Limb (tissue), 2 donors: Measurements from ENCODE around the gene GALNTL6.

Source experiments
- DNase-seq, 2 donors: peaks; one replicate each; pipeline ENCODE4 v3.0.0-alpha.2; 2016; ENCODE audit errors: extremely low spot score in 2 of 2

The GALNTL6 gene

GRCh38 chr4:172109466-172109865, 296.3 kb downstream of the GALNTL6 start:
- no peak for DNase-seq

DNA sequence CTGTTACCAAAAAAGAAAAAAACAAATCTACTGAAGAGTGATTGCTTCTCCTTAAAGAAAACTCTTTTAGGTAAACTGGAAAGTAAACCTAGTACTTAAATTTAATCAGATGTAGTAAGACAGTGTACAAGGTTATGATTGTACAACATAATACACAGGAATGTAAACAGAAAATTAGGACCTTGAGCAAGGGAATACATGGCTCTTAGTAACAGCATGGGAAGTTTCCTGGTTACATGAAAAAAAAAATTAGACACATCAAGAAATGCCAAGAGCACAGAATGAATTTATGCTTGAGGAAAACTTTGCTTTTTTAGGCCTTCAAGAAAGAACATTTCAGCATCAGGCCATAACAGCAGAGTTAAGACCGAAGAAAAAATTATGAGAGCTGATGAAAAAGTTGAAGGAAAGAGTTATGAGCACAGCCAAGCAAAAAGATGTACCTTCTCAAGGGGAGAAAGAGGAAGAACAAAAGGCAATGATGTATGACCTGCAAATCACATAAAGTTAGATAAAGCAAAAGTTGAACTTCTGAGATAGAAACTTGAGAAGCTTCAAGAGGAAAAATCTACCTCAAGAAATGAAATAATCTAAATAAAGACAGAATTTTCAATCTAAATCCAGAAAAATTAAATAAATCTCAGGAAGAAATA, 311.6 kb downstream of the GALNTL6 start:
- no peak for DNase-seq

DNA sequence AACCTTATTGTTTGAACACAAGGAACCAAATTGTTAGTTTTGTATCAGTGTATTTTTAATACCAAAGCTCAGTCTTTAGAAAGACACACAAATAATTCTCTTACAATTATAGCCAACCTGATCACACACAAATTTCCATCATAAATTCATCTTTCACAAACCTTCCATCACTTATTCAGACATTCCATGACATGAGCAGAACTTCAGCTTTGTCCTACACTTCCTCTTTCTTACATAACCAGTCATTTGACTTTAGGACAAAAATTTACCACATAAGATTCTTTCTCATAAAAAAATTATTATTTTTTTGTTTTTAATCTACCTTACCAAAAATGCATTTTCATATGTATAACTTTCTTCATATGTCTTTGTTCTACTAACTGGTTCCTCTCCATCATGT, 312.2 kb downstream of the GALNTL6 start:
- DNase-seq: no peak

- DNase-seq: no peak
These were observed 314.0 kb downstream of the GALNTL6 start for GRCh38 chr4:172127168-172127567.

- DNase-seq: no peak
These were observed 316.4 kb downstream of the GALNTL6 start for GRCh38 chr4:172129593-172129992.

GRCh38 chr4:172134521-172134920, 321.3 kb downstream of the GALNTL6 start:
- no peak for DNase-seq

DNA sequence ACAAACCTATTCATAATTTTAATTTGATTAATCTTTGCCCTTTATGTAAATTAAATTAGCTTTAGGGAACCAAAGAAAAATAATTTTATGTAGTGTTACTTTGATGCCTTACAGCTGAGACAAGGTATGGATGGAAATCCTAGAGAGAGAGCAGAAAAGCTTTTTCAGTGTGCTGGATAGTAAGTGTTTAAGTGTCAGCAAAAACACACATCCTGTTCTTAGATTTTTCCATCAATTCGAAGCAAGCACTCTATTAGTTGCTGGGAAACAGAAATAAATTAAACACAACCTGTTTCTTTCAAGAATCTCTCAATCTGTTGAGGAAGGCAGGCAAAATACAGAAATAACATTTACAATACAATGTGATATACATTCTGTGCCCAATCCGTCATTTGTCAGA, 327.8 kb downstream of the GALNTL6 start:
- DNase-seq: no peak

- no peak for DNase-seq
These were observed 329.1 kb downstream of the GALNTL6 start for GRCh38 chr4:172142281-172142741.

- DNase-seq: no peak
These were observed 330.6 kb downstream of the GALNTL6 start for GRCh38 chr4:172143605-172144314.

DNA sequence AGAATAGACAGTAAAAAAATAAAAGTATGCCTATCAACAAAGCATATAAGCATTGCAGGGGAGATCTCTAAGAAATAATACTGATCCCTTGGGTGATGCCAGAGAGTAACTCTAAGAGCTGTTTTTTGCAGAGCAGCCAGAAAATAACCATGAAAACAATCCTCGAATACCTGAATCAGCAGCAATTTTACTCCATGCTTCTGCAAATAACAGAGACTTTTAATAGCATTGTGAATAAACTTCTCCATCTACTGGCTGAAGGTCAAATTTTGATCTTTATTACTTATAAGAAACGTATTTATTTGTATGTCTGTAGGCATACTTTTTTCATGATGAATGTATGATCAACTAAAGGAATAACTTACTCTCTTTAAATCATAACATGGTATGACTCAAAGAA, 334.5 kb downstream of the GALNTL6 start:
- DNase-seq: peak in 1 of 2 donors; percentile 39

DNA sequence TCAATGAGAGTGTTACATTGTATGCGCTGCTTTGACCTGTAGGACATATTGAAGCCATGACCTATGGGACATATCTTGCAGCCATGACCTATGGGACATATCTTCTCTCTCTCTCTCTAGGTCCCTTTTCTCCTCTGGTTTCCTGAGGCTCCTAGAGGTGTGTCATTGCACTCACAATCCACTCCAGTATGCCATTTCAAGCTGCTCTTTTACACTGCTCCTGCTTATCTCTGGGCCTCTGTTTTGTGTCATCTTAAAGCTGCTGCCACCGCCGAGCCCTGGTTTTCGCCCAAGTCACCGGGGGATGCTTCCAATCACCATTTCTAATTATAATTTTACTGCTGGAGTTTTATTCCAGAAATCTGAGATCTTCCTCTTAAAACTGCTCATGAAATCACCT, 336.1 kb downstream of the GALNTL6 start:
- no peak for DNase-seq

DNA sequence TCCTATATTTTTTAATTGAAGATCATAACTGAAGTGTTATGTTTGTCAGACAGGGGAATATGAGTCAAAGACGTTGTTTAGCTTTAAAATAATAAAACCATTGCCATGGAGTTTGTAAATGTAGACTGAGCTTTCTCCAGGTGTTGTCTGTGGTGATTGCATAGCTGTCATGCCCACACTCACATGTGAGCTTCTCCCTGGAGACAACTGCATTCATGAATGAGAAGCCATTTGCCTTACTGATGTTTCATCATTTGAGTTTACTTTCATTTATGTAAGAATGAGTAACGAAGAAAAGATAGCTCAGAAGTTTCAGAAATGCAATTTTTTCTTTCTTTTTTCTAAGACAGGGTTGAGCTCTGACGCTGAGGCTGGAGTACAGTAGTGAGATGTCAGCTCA, 339.1 kb downstream of the GALNTL6 start:
- DNase-seq: no peak

DNA sequence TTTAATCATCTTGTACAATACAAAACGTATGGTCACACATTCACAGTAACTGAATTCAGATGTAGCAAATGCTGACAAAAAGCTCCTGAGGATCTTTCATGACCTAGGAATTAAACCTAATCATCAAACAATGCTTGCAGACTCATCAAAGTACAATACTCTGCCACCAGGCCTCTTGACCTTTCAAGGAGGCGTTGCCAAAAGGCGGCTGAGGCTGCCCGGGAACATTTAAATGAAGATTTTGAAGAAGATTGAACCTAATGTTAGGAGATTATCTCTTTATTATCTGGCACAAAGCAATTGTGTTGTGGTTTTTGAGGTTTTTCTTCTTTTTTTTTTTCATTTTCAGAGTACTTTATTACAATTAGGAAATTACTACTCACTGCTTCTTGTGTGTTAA, 340.5 kb downstream of the GALNTL6 start:
- DNase-seq: no peak

DNA sequence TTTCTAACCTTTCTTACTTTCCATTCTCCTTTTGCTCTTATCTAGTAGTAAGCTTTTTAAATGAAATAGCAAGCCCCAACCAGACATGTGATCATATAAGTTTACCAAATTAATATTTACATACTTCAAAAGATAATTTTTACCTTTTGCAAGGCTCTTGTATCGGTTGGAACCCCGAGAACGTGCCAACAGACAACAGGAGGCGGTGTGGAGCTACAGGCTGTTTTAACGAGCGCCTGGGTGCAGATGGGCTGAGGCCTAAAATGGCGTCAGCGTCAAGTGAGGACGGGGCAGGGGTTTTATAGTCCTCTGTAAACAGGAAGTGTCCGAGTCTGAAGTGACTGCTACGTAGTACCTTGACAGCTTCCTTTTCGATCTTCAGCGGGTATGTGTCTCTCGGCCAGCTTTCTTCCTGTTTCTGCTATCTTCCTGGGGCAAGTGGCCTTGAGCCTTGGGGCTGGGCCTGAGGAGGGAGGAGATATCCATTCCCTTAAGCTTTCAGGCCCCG, 342.7 kb downstream of the GALNTL6 start:
- no peak for DNase-seq

DNA sequence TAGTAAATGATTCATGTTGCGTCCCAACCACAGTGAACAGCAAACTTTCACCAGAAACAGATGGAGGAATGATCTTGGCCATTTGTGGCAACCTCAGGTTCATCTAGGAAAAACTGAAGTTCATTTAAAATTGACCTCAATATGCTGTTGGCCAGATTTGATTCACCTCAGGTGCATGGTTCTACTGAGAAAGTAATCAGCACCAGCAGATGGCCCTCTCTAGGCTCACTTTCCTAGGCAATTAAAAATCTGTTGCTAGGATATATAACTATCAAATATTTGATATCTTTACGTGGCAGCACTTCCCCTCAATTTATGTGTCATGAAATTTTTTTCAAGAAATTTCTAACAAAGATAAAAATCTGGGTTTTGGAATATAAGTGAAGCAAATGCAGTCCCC, 344.7 kb downstream of the GALNTL6 start:
- DNase-seq: no peak

DNA sequence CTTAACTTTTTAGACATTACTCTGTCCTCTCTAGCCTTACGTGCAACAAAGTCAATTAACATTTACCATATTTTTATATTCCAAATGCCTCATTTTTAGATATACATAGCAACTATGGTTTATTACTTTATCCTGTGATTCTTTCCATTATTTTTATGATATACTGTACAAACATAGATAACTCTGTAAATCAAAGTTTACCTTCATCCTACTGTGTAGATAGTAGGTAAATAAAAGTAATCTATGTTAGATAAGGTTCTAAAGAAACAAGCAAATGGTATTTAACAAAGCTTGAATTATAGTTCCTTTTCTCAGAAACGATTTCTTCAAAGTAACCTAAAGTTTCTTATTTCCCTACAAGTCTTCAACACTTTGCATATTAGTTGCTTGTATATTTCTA, 350.0 kb downstream of the GALNTL6 start:
- no peak for DNase-seq

GRCh38 chr4:172168888-172169287, 355.7 kb downstream of the GALNTL6 start:
- no peak for DNase-seq

GRCh38 chr4:172169871-172170270, 356.7 kb downstream of the GALNTL6 start:
- no peak for DNase-seq

DNA sequence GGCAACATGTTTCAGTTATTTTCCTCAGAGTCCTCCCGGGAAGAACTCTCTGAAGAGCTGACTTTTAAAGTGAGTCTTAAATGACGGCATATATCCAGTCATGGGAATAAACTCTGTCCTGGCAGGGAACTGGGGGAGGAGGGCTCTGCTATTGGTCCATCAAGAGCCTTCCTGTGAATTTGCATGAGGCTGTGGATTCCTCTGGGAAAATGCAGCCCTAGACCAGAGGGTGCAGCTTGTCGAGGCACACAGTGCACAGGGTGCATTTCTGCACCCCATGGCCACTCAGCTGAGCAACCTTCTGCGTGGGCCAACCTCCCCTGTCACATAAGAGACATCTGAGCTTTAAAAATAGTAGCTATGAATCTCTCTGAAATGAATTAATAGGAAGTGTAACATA, 360.0 kb downstream of the GALNTL6 start:
- no peak for DNase-seq

- DNase-seq: no peak
These were observed 364.2 kb downstream of the GALNTL6 start for GRCh38 chr4:172177382-172177781.

GRCh38 chr4:172188248-172188988, 375.2 kb downstream of the GALNTL6 start:
- no peak for DNase-seq

- peak in 1 of 2 donors; percentile 7 for DNase-seq
These were observed 389.4 kb downstream of the GALNTL6 start for GRCh38 chr4:172202480-172203076.
